RWPE2 (cell line): ENCODE results near the gene PLAAT5.
"Not testable (repeated sequence)": the region's sequence is repeated elsewhere in the genome, so short reads cannot be mapped to it uniquely, and the experiment has no call there.

Source experiments
- ATAC-seq: fragments of 200-7000 bp; cut with Tn5 transposase; 3 replicates; pipeline ENCODE4 v1.9.1; 2021; ENCODE audit warnings: low read depth
- DNase-seq: peaks from one replicate; pipeline ENCODE4 v3.0.0-alpha.2; 2020; ENCODE audit warnings: low spot score
- H3K27ac ChIP-seq: fragments of 450-650 bp; 2 replicates; pipeline ENCODE4 v1.5.1; 2017; ENCODE audit warnings: mild to moderate bottlenecking; ENCODE audit not compliant: poor library complexity, severe bottlenecking
- H3K27me3 ChIP-seq: fragments of 250-450 bp; sonication (Bioruptor Pico); 2 replicates; pipeline ENCODE4 v1.5.1; 2021; ENCODE audit warnings: mild to moderate bottlenecking, moderate library complexity; ENCODE audit not compliant: insufficient read depth, poor library complexity, severe bottlenecking
- H3K36me3 ChIP-seq: fragments of 250-450 bp; sonication (Bioruptor Pico); 2 replicates; pipeline ENCODE4 v1.5.1; 2020; ENCODE audit warnings: low read depth, mild to moderate bottlenecking, moderate library complexity
- H3K4me1 ChIP-seq: fragments of 250-450 bp; sonication (Bioruptor Pico); 2 replicates; pipeline ENCODE4 v1.5.1; 2021; ENCODE audit warnings: mild to moderate bottlenecking, moderate library complexity; ENCODE audit not compliant: insufficient read depth, poor library complexity, severe bottlenecking
- H3K4me3 ChIP-seq: fragments of 250-450 bp; sonication (Bioruptor Pico); 2 replicates; pipeline ENCODE4 v1.5.1; 2021; ENCODE audit warnings: mild to moderate bottlenecking, moderate library complexity; ENCODE audit not compliant: severe bottlenecking
- H3K9me3 ChIP-seq: fragments of 250-450 bp; sonication (Bioruptor Pico); 2 replicates; pipeline ENCODE4 v1.5.1; 2021; ENCODE audit warnings: mild to moderate bottlenecking, moderate library complexity; ENCODE audit not compliant: severe bottlenecking
- CTCF ChIP-seq: fragments of 450-650 bp; IDR thresholded peaks from one replicate; pipeline ENCODE4 v1.5.1; 2017; ENCODE audit warnings: mild to moderate bottlenecking, moderate library complexity; ENCODE audit not compliant: poor library complexity, severe bottlenecking

Gene PLAAT5

GRCh38 chr11:63530021-63530420 is 39.1 kb upstream of the PLAAT5 start:
- Histone ChIP-seq H3K4me3 (no peak overlapping the region), H3K36me3 (no peaks in the 10 kb centered on the region), H3K27me3 (no peaks in the 10 kb centered on the region), H3K27ac (no peak overlapping the region), H3K4me1 (no peaks in the 10 kb centered on the region), H3K9me3 (no peaks in the 10 kb centered on the region)
- ATAC-seq (no peak), DNase-seq (no peak)
- TF ChIP-seq CTCF = no peak

- H3K4me3 ChIP-seq, DNase-seq, H3K27ac ChIP-seq, ATAC-seq, H3K36me3 ChIP-seq, H3K4me1 ChIP-seq, H3K27me3 ChIP-seq, H3K9me3 ChIP-seq: not testable (repeated sequence)
Observed at GRCh38 chr11:63529373-63529772, 38.4 kb upstream of the PLAAT5 start.

- H3K9me3 ChIP-seq, DNase-seq, H3K36me3 ChIP-seq, H3K4me1 ChIP-seq, H3K4me3 ChIP-seq, H3K27ac ChIP-seq, H3K27me3 ChIP-seq, ATAC-seq: not testable (repeated sequence)
Observed at GRCh38 chr11:63528729-63529278, 37.8 kb upstream of the PLAAT5 start.

GRCh38 chr11:63528156-63528555 is 37.2 kb upstream of the PLAAT5 start:
- DNase-seq, H3K27ac ChIP-seq, H3K36me3 ChIP-seq, H3K9me3 ChIP-seq, ATAC-seq, H3K4me1 ChIP-seq, H3K4me3 ChIP-seq, H3K27me3 ChIP-seq: not testable (repeated sequence)

GRCh38 chr11:63527667-63528066 is 36.7 kb upstream of the PLAAT5 start:
- H3K9me3 ChIP-seq = peaks cover 4% of the 10 kb centered on the region
- DNase-seq = no peak
- H3K27ac ChIP-seq = no peak overlapping the region
- TF ChIP-seq CTCF = no peak
- no peaks in the 10 kb centered on the region for H3K36me3 ChIP-seq
- no peak overlapping the region for H3K4me3 ChIP-seq
- no peak for ATAC-seq
- H3K4me1 ChIP-seq = no peaks in the 10 kb centered on the region
- no peaks in the 10 kb centered on the region for H3K27me3 ChIP-seq

GRCh38 chr11:63523151-63523550 is 32.2 kb upstream of the PLAAT5 start:
- no peaks in the 10 kb centered on the region for H3K36me3 ChIP-seq

More at GRCh38 chr11:63523151-63523550, 32.2 kb upstream of the PLAAT5 start:
- no peak overlapping the region for H3K27ac ChIP-seq
- no peaks in the 10 kb centered on the region for H3K27me3 ChIP-seq
- no peaks in the 10 kb centered on the region for H3K4me1 ChIP-seq
- no peak for TF ChIP-seq CTCF
- H3K9me3 ChIP-seq = peaks cover 4% of the 10 kb centered on the region
- no peak overlapping the region for H3K4me3 ChIP-seq
- DNase-seq (no peak), ATAC-seq (no peak)
